Keratinocyte (primary cell): ENCODE results near the gene CEMIP2. TPM values are rescaled to one million over a fixed set of nuclear protein-coding genes. Genes with fewer than 3 reads are reported as not detected.

Source experiments
- DNase-seq: peaks from one replicate; pipeline ENCODE4 v3.0.0-alpha.2; 2011; ENCODE audit warnings: low read depth, missing footprints, low spot score
- FAIRE-seq: peaks from 2 replicates; lab custom pipeline; 2011; peaks lifted over from hg19 to GRCh38; lab: Jason Lieb, UNC
- H2AFZ ChIP-seq: 2 replicates; pipeline ENCODE4 v1.6.0; 2012; ENCODE audit warnings: low read length, control low read depth, inconsistent platforms; ENCODE audit not compliant: control insufficient read depth
- H3K27ac ChIP-seq: 2 replicates; pipeline ENCODE4 v1.5.1; 2011; ENCODE audit warnings: low read length; ENCODE audit not compliant: control insufficient read depth, insufficient read depth
- H3K27me3 ChIP-seq: 3 replicates; pipeline ENCODE4 v1.6.0; 2011; ENCODE audit warnings: low read length; ENCODE audit not compliant: control insufficient read depth, insufficient read depth; ENCODE audit errors: extremely low read depth
- H3K36me3 ChIP-seq, 2 experiments: 2 replicates in 1 of 2; 3 replicates in 1 of 2; pipeline ENCODE4 v1.5.1; 2011; ENCODE audit warnings: low read length in 2 of 2, mild to moderate bottlenecking in 1 of 2; ENCODE audit not compliant: control insufficient read depth in 2 of 2, insufficient read depth in 2 of 2; ENCODE audit errors: extremely low read depth in 1 of 2
- H3K4me1 ChIP-seq: 3 replicates; pipeline ENCODE4 v1.5.1; 2011; ENCODE audit warnings: low read length; ENCODE audit not compliant: control insufficient read depth, insufficient read depth; ENCODE audit errors: extremely low read depth
- H3K4me2 ChIP-seq: 3 replicates; pipeline ENCODE4 v1.6.0; 2011; ENCODE audit warnings: low read depth, low read length; ENCODE audit not compliant: control insufficient read depth, insufficient read depth; ENCODE audit errors: extremely low read depth
- H3K4me3 ChIP-seq, 3 experiments: fragments of 200-600 bp in 1 of 3; sonication (generic) in 1 of 3; 2 replicates in 2 of 3; 3 replicates in 1 of 3; pipeline ENCODE4 v1.5.1; 2011 to 2016; ENCODE audit warnings: low read length in 3 of 3, mild to moderate bottlenecking in 3 of 3, control low read depth in 2 of 3, inconsistent platforms in 1 of 3, low read depth in 1 of 3, mixed read lengths in 1 of 3, mixed run types in 1 of 3, moderate library complexity in 1 of 3; ENCODE audit not compliant: control insufficient read depth in 2 of 3, insufficient read depth in 2 of 3; ENCODE audit errors: extremely low read depth in 1 of 3
- H3K79me2 ChIP-seq: 2 replicates; pipeline ENCODE4 v1.6.0; 2012; ENCODE audit warnings: low read length; ENCODE audit not compliant: control insufficient read depth, insufficient read depth
- H3K9ac ChIP-seq: 3 replicates; pipeline ENCODE4 v1.6.0; 2011; ENCODE audit warnings: low read length; ENCODE audit not compliant: control insufficient read depth, insufficient read depth; ENCODE audit errors: extremely low read depth
- H3K9me1 ChIP-seq: 3 replicates; pipeline ENCODE4 v1.6.0; 2011; ENCODE audit warnings: low read length; ENCODE audit not compliant: control insufficient read depth, insufficient read depth; ENCODE audit errors: extremely low read depth
- H3K9me3 ChIP-seq: 2 replicates; pipeline ENCODE4 v1.5.1; 2012; ENCODE audit warnings: low read depth, low read length; ENCODE audit not compliant: control insufficient read depth
- H4K20me1 ChIP-seq: 3 replicates; pipeline ENCODE4 v1.6.0; 2011; ENCODE audit warnings: low read length; ENCODE audit not compliant: control insufficient read depth, insufficient read depth; ENCODE audit errors: extremely low read depth
- CTCF ChIP-seq, 3 experiments: IDR thresholded peaks in 1 of 3; conservative IDR thresholded peaks in 1 of 3; optimal IDR thresholded peaks in 1 of 3; 2 replicates in 2 of 3; 3 replicates in 1 of 3; pipeline versions ENCODE3 to v1.5.1; 2011; ENCODE audit warnings: low read length in 3 of 3, mild to moderate bottlenecking in 3 of 3, moderate library complexity in 2 of 3, control low read depth in 1 of 3, inconsistent platforms in 1 of 3; ENCODE audit not compliant: insufficient read depth in 2 of 3; ENCODE audit errors: extremely low read depth in 1 of 3
- EZH2 ChIP-seq: IDR thresholded peaks from one replicate; pipeline ENCODE4 v1.6.1; 2012; ENCODE audit warnings: inconsistent platforms, mild to moderate bottlenecking, low read length, moderate library complexity
- dilution Hi-C: fragments of 300-500 bp; cut with MboI; formaldehyde crosslinking; loops from one replicate; pipeline ENCODE4 v1.7.0; 2020; ENCODE audit warnings: low sequenced_read_pairs; ENCODE audit not compliant: extremely low pct_ligation_motif_present
- polyA plus RNA-seq, 5 experiments: library from polyadenylated mRNA; depleted of rRNA in 3 of 5; stranded (reverse) in 3 of 5; stranded (forward) in 1 of 5; unstranded in 1 of 5; fragments of >200 nt; gene quantifications; 1 replicate in 1 of 5; 2 replicates in 3 of 5; 3 replicates in 1 of 5; pipeline versions ENCODE4 v1.2.1 to v1.2.3, GENCODE V29; 2011 to 2012; ENCODE audit warnings: missing spikeins in 2 of 5, low read depth in 1 of 5, low replicate concordance in 1 of 5

The CEMIP2 gene
- polyA plus RNA-seq, 1 donor (not counting 4 experiments of a cell fraction or from before 2014, with no cell fraction given): 47.7 TPM

- Histone ChIP-seq H3K4me1 (peaks cover 13% of the 10 kb centered on the region), H3K79me2 (no peaks in the 10 kb centered on the region), H3K9me1 (no peaks in the 10 kb centered on the region), H3K4me2 (peak overlapping the region; percentile 52), H3K27ac (peak overlapping the region; percentile 1), H2AFZ (no peak overlapping the region), H3K36me3 (peaks cover 6 to 21% of the 10 kb centered on the region in 2 experiments), H4K20me1 (no peaks in the 10 kb centered on the region), H3K9ac (no peak overlapping the region), H3K27me3 (no peaks in the 10 kb centered on the region), H3K9me3 (no peaks in the 10 kb centered on the region), H3K4me3 (no peak overlapping the region)
- no peak for TF ChIP-seq CTCF (optimal IDR thresholded peaks at IDR 0.05 in 1 of 3, IDR thresholded peaks at IDR 0.05 in 1 of 3, conservative IDR thresholded peaks at IDR 0.05 in 1 of 3; ENCODE audit: extremely low read depth in 1 of 3, insufficient read depth in 2 of 3, low read length in 3 of 3)
- TF ChIP-seq EZH2: no peak
- FAIRE-seq (no peak), DNase-seq (no peak)
- dilution Hi-C loops: no loop called here
Observed at GRCh38 chr9:71742703-71743102, 25.6 kb downstream of the CEMIP2 start.

GRCh38 chr9:71741926-71742648 is 26.2 kb downstream of the CEMIP2 start:
- FAIRE-seq (peak; percentile 73), DNase-seq (no peak)
- dilution Hi-C loops: no loop called here
- TF ChIP-seq CTCF (optimal IDR thresholded peaks at IDR 0.05 in 1 of 3, IDR thresholded peaks at IDR 0.05 in 1 of 3, conservative IDR thresholded peaks at IDR 0.05 in 1 of 3; ENCODE audit: extremely low read depth in 1 of 3, insufficient read depth in 2 of 3, low read length in 3 of 3): no peak
- no peak for TF ChIP-seq EZH2
- H4K20me1 ChIP-seq: no peaks in the 10 kb centered on the region
- H3K4me2 ChIP-seq: peak overlapping the region; percentile 52
- H3K27me3 ChIP-seq: no peaks in the 10 kb centered on the region
- peak overlapping the region; percentile 50 for H3K27ac ChIP-seq
- no peak overlapping the region for H2AFZ ChIP-seq
- H3K9ac ChIP-seq: no peak overlapping the region
- no peaks in the 10 kb centered on the region for H3K9me3 ChIP-seq
- no peak overlapping the region for H3K4me3 ChIP-seq
- no peaks in the 10 kb centered on the region for H3K9me1 ChIP-seq
- H3K79me2 ChIP-seq: no peaks in the 10 kb centered on the region
- H3K4me1 ChIP-seq: peaks cover 19% of the 10 kb centered on the region
- H3K36me3 ChIP-seq: peaks cover 3 to 21% of the 10 kb centered on the region in 2 experiments
